ENCODE results near the gene ARID3C. TPM values are rescaled to one million over a fixed set of nuclear protein-coding genes. Genes with fewer than 3 reads are reported as not detected.

ARID3C gene
- total and polyA plus RNA-seq, 10 of the 15 experiments (the other 5 are each of a cell fraction or from before 2014, with no cell fraction given): not detected

GRCh38 chr9:34665067-34665380 is 36.2 kb upstream of the ARID3C start:
- ChIA-PET SMC1A (ENCODE audit: uncharacterized antibody, unreplicated experiment) (interaction anchor here (0.7 to 1.1 kb wide), 2 partner anchors 18 to 21 kb away, joined by 3 read pairs; no protein-coding TSS in a partner anchor), POLR2A (interaction anchor here (0.6 kb wide), 1 partner anchor 406 kb away, joined by 5 read pairs; no protein-coding TSS in a partner anchor), CTCF (interaction anchor here (0.5 to 3.2 kb wide), 13 partner anchors 9 to 1620 kb away, joined by 3 to 23 read pairs (median 3); partner anchors contain the start of genes GALT, MYORG and SIGMAR1), RAD21 (ENCODE audit: unreplicated experiment) (interaction anchor here (0.9 to 1.7 kb wide), 3 partner anchors 27 to 44 kb away, joined by 3 to 7 read pairs (median 5); partner anchors contain the start of genes DCTN3 and SIGMAR1)
- peaks cover 9% of the 10 kb centered on the region for H3K4me1 ChIP-seq (ENCODE audit: control insufficient read depth, insufficient read depth, low read length)
- ATAC-seq: peak; percentile 35
- no peaks in the 10 kb centered on the region for H3K36me3 ChIP-seq (ENCODE audit: control insufficient read depth in 2 of 2, insufficient read depth in 2 of 2, low read length in 1 of 2)
- FAIRE-seq: no peak
- no peak overlapping the region for H3K27ac ChIP-seq (ENCODE audit: control insufficient read depth, insufficient read depth)
- WGBS (ENCODE audit: insufficient coverage, insufficient replicate concordance, low lambda C conversion rate, missing lambda C conversion rate): 3% methylated on average over 15 of the region's 26 CpGs
- no peaks in the 10 kb centered on the region for H3K79me2 ChIP-seq (ENCODE audit: control insufficient read depth, insufficient read depth, low read length)
- intact Hi-C loops (cut with micrococcal nuclease; ENCODE audit: unreplicated experiment) (no loop called here), in situ Hi-C loops (cut with MboI) (no loop called here)
- H2AFZ ChIP-seq (ENCODE audit: control insufficient read depth, low read depth, low read length): peak overlapping the region; percentile 87
- peak overlapping the region; percentile 96 for H3K4me2 ChIP-seq (ENCODE audit: control insufficient read depth, insufficient read depth)
- H3K4me3 ChIP-seq: peak overlapping the region; percentile 97
- no peaks in the 10 kb centered on the region for H4K20me1 ChIP-seq (ENCODE audit: control insufficient read depth, insufficient read depth)
- DNase-seq (ENCODE audit: low read depth, low spot score): no peak
- TF ChIP-seq ZNF622 (IDR thresholded peaks at IDR 0.05): no peak
- no peak for TF ChIP-seq MTA2 (IDR thresholded peaks at IDR 0.05; ENCODE audit: low read depth)
- TF ChIP-seq IRF4 (IDR thresholded peaks at IDR 0.05; ENCODE audit: low read depth, low read length): no peak
- TF ChIP-seq GABPA (IDR thresholded peaks at IDR 0.05; ENCODE audit: low read depth): no peak
- no peak for TF ChIP-seq SMARCA5 (IDR thresholded peaks at IDR 0.05)
- no peak for TF ChIP-seq SIX5 (IDR thresholded peaks at IDR 0.05; ENCODE audit: low read depth, low read length, severe bottlenecking)
- TF ChIP-seq NR2C1 (IDR thresholded peaks at IDR 0.05): 0 out of 2 replicates have a peak, but pooled peaks have one; percentile 21
- 0 out of 2 replicates have a peak, but pooled peaks have one; percentile 2 for TF ChIP-seq LARP7 (IDR thresholded peaks at IDR 0.05)
- TF ChIP-seq ZBED1 (IDR thresholded peaks at IDR 0.05; ENCODE audit: borderline replicate concordance): no peak
- TF ChIP-seq PKNOX1 (IDR thresholded peaks at IDR 0.05): no peak
- no peak for TF ChIP-seq SRF (IDR thresholded peaks at IDR 0.05; ENCODE audit: low read depth in 2 of 2, low read length in 2 of 2)
- TF ChIP-seq TBL1XR1 (IDR thresholded peaks at IDR 0.05; ENCODE audit: low read depth, low read length): no peak
- BruUV-seq (replicated peaks): no TSS peak
- no peaks in the 10 kb centered on the region for H3K27me3 ChIP-seq (replicated peaks in 1 of 2; ENCODE audit: control insufficient read depth in 2 of 2, insufficient read depth in 2 of 2, low read length in 1 of 2)
- peak overlapping the region; percentile 39; the same call in 1 of the 2 replicates for H3K9ac ChIP-seq (ENCODE audit: control insufficient read depth, insufficient read depth, low read length)
- no peaks in the 10 kb centered on the region; the same call in 2 of the 3 replicates for H3K9me3 ChIP-seq (replicated peaks; ENCODE audit: control insufficient read depth, insufficient read depth, low read length)
